AG04450 (cell line): ENCODE measurements around the gene NOP16. TPM values are rescaled to one million over a fixed set of nuclear protein-coding genes. Genes with fewer than 3 reads are reported as not detected.

Experiments
- CTCF ChIA-PET: fragments of 300-600, 350-600 bp; formaldehyde crosslinking; extraction: SDS; loops from one replicate; lab custom pipeline; 2022; ENCODE audit warnings: antibody characterized with exemption, inconsistent platforms; lab: Charles Lee
- POLR2A ChIA-PET: fragments of 350-600 bp; formaldehyde crosslinking; extraction: SDS; loops from one replicate; lab custom pipeline; 2021; ENCODE audit warnings: antibody characterized with exemption, inconsistent platforms; lab: Yijun Ruan, JAX
- DNase-seq: peaks from one replicate; pipeline ENCODE4 v3.0.0-alpha.2; 2011; ENCODE audit warnings: low read depth, low spot score
- H3K27ac ChIP-seq: one replicate; pipeline ENCODE4 v1.5.1; 2012; ENCODE audit warnings: low read depth, low read length, control low read depth
- H3K27me3 ChIP-seq: one replicate; pipeline ENCODE4 v1.6.0; 2012; ENCODE audit warnings: low read length; ENCODE audit not compliant: control insufficient read depth, insufficient read depth
- H3K4me3 ChIP-seq: 2 replicates; pipeline ENCODE4 v1.5.1; 2011; ENCODE audit warnings: mild to moderate bottlenecking, low read depth, low read length, control low read depth
- H3K9me3 ChIP-seq: 2 replicates; pipeline ENCODE4 v1.5.1; 2012; ENCODE audit warnings: low read length; ENCODE audit not compliant: control insufficient read depth, insufficient read depth
- polyA plus RNA-seq: library from polyadenylated mRNA; depleted of rRNA; stranded (reverse); fragments of >200 nt; gene quantifications from 2 replicates; pipeline ENCODE4 v1.2.3, GENCODE V29; 2011; rRNA removed
- small RNA-seq: library from RNA; depleted of rRNA; stranded (forward); fragments of <200 nt; gene quantifications from one replicate; pipeline ENCODE3, GENCODE V24; 2012; ENCODE audit warnings: low read depth; ENCODE audit not compliant: insufficient read length
- TF ChIP-seq, protein P1 (sequence below): IDR thresholded peaks from 2 replicates; pipeline ENCODE4 v1.5.1; 2011; ENCODE audit warnings: low read depth, low read length, control low read depth, inconsistent platforms

Gene NOP16
- polyA plus RNA-seq, 1 experiment, result 29.3 TPM

DNA sequence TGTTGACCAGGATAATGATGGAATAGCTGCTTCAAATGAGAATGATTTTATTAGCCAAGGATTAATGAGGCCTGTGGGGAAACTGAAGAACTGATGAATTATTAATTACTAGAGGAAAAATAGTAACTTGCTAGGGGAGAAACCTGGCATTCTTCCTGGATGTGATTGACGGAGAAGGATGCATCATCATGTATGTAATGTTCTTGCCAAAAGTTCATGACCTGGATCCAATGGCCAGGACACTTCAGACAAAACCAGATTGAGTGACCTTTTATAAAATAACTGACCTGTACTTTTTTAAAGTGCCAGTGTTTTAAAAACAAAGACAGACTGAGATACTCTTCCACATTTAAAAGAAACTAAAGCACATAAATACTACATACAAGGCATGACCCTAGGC is 50.5 kb downstream of the NOP16 start:
- DNase-seq, result no peak
- CTCF ChIA-PET, result no interaction called here

DNA sequence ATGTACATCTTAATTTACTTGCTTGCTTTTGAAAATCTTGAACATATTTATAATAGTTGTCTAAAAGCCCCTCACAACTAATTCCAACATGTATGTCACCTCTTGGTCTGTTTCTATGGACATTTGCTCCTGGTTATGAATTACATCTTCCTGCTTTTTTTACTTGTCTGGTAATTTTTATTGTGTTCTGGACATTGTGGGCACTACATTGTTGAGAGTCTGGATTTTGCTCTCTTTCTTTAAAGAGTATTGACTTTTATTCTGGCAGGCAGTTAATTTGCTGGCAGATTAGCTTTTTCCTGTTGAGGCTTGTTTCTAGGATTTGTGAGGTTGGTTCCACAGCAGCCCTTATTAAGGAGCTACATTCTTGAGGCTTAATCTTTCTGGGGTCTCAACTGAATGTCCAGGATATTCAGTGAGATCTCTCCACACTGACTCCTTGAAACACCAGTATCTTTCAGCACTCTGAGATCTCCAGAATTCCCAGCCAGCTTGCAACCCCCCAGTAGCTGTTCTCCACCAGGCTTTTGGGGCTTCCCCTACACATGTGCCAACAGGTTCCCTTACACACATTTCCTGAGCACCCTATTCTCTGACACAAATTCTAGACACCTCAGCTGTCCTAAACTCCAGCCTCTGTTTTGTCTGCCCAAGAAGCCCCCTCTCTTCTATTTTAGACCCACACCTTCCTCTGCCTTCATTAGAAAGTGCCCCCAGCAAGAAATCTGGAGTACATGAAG is 54.2 kb downstream of the NOP16 start:
- no peak overlapping the region for H3K4me3 ChIP-seq
- H3K27ac ChIP-seq, result no peak overlapping the region
- no peak for DNase-seq
- POLR2A ChIA-PET, result no interaction called here
- no peaks in the 10 kb centered on the region for H3K9me3 ChIP-seq
- CTCF ChIA-PET, result no interaction called here
- no peaks in the 10 kb centered on the region for H3K27me3 ChIP-seq
- TF ChIP-seq, protein P1, sequence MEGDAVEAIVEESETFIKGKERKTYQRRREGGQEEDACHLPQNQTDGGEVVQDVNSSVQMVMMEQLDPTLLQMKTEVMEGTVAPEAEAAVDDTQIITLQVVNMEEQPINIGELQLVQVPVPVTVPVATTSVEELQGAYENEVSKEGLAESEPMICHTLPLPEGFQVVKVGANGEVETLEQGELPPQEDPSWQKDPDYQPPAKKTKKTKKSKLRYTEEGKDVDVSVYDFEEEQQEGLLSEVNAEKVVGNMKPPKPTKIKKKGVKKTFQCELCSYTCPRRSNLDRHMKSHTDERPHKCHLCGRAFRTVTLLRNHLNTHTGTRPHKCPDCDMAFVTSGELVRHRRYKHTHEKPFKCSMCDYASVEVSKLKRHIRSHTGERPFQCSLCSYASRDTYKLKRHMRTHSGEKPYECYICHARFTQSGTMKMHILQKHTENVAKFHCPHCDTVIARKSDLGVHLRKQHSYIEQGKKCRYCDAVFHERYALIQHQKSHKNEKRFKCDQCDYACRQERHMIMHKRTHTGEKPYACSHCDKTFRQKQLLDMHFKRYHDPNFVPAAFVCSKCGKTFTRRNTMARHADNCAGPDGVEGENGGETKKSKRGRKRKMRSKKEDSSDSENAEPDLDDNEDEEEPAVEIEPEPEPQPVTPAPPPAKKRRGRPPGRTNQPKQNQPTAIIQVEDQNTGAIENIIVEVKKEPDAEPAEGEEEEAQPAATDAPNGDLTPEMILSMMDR, result no peak

More for the DNA sequence above, 50.5 kb downstream of the NOP16 start:
- TF ChIP-seq, protein P1, result no peak
- H3K4me3 ChIP-seq, result no peak overlapping the region
- no peak overlapping the region for H3K27ac ChIP-seq
- no peaks in the 10 kb centered on the region for H3K27me3 ChIP-seq
- POLR2A ChIA-PET, result no interaction called here
- no peaks in the 10 kb centered on the region for H3K9me3 ChIP-seq

Small RNAs within 50 kb of the gene (small RNA-seq; reads per million reads assigned to genes)
- gene MIR1271, result 52.7 reads per million, percentile 86 among the genes with 10 or more reads in this experiment

Other genes with a start within 250 kb of the NOP16 start
- gene SIMC1, start 150.2 kb downstream of the NOP16 start, polyA plus RNA-seq, result 7.7 and 9.5 TPM in 2 replicates
- gene KIAA1191, start 26.8 kb downstream of the NOP16 start, polyA plus RNA-seq, result 98.3 and 113 TPM in 2 replicates
- gene ARL10, start 23.1 kb downstream of the NOP16 start, polyA plus RNA-seq, result 5.4 and 6.6 TPM in 2 replicates
- gene HIGD2A, start 153 bp upstream of the NOP16 start, polyA plus RNA-seq, result 71.4 and 89.8 TPM in 2 replicates
- 66.2 and 67.3 TPM in 2 replicates for gene CLTB, start 27.9 kb upstream of the NOP16 start, polyA plus RNA-seq
- 57.1 and 68.7 TPM in 2 replicates for gene FAF2, start 59.8 kb upstream of the NOP16 start, polyA plus RNA-seq
- gene RNF44, start 148.8 kb upstream of the NOP16 start, polyA plus RNA-seq, result 4.0 and 4.5 TPM in 2 replicates
- not detected in 2 replicates for gene CDHR2, start 160.7 kb upstream of the NOP16 start, polyA plus RNA-seq
- 4.0 and 5.1 TPM in 2 replicates for gene GPRIN1, start 221.6 kb upstream of the NOP16 start, polyA plus RNA-seq
- gene SNCB, start 241.9 kb upstream of the NOP16 start, polyA plus RNA-seq, result 0.17 and 0.20 TPM in 2 replicates
- not detected in 2 replicates for gene EIF4E1B, start 242.1 kb upstream of the NOP16 start, polyA plus RNA-seq